ENCODE results near the gene SMIM5.

- TF ChIP-seq CTCF (IDR thresholded peaks at IDR 0.05) (no peak), EP300 (IDR thresholded peaks at IDR 0.05) (no peak), POLR2A (IDR thresholded peaks at IDR 0.05) (no peak), POLR2AphosphoS5 (IDR thresholded peaks at IDR 0.05) (no peak)
Measured at GRCh38 chr17:75637143-75637538, 3.9 kb downstream of the SMIM5 start.

Measured in gastroesophageal sphincter (tissue), 3 donors.